Muscle of leg (tissue), 11 donors: ENCODE measurements around the gene DCAF8. TPM values are rescaled to one million over a fixed set of nuclear protein-coding genes. Genes with fewer than 3 reads are reported as not detected.

Experiments used
- DNase-seq: peaks from one replicate; pipeline ENCODE4 v3.0.0; 2013
- H3K27ac ChIP-seq: one replicate; pipeline ENCODE4 v1.5.1; 2013; ENCODE audit warnings: mild to moderate bottlenecking, low read length, control low read depth
- H3K27me3 ChIP-seq: one replicate; pipeline ENCODE4 v1.6.1; 2013; ENCODE audit warnings: low read length; ENCODE audit not compliant: control insufficient read depth, insufficient read depth
- H3K36me3 ChIP-seq: one replicate; pipeline ENCODE4 v1.6.1; 2013; ENCODE audit warnings: low read length; ENCODE audit not compliant: control insufficient read depth, insufficient read depth
- H3K4me1 ChIP-seq: one replicate; pipeline ENCODE4 v1.6.1; 2013; ENCODE audit warnings: low read length; ENCODE audit not compliant: control insufficient read depth, insufficient read depth
- H3K4me3 ChIP-seq: one replicate; pipeline ENCODE4 v1.5.1; 2013; ENCODE audit warnings: low read length, control low read depth
- H3K9me3 ChIP-seq: replicated peaks from 2 replicates; pipeline ENCODE4 v1.6.1; 2013; ENCODE audit warnings: low read depth, low read length; ENCODE audit not compliant: control insufficient read depth
- WGBS: methylation state at CpG from one replicate; pipeline ENCODE4 v1.1.5; 2013; ENCODE audit warnings: missing lambda C conversion rate; ENCODE audit not compliant: insufficient coverage; 5-methylcytosine and 5-hydroxymethylcytosine counted together
- polyA plus RNA-seq, 8 donors: library from polyadenylated mRNA; unstranded; fragments of 120-200 nt; gene quantifications; one replicate each; pipeline versions ENCODE4 v1.2.1 to v1.2.3, GENCODE V29; 2013; ENCODE audit warnings: inconsistent platforms in 1 of 8, low replicate concordance in 1 of 8; ENCODE audit not compliant: insufficient read length in 8 of 8, insufficient read depth in 1 of 8
- total RNA-seq: library from RNA; stranded (reverse); fragments of 120-200 nt; gene quantifications from one replicate; pipeline ENCODE4 v1.2.4, GENCODE V29; 2013

DCAF8 gene
- total and polyA plus RNA-seq, 9 donors, result 70.5 to 130 (median 97.0) TPM

GRCh38 chr1:160177667-160178066 is 84.7 kb downstream of the DCAF8 start:
- Histone ChIP-seq H3K4me3 (no peak overlapping the region), H3K4me1 (no peaks in the 10 kb centered on the region), H3K27me3 (no peaks in the 10 kb centered on the region), H3K27ac (peak overlapping the region; percentile 13), H3K9me3 (no peaks in the 10 kb centered on the region), H3K36me3 (no peaks in the 10 kb centered on the region)
- no CpG with 5 or more reads among the region's 1 CpG for WGBS
- DNase-seq, result no peak

- 100% methylated on average over 1 of the region's 2 CpGs for WGBS
- Histone ChIP-seq H3K4me3 (no peak overlapping the region), H3K36me3 (no peaks in the 10 kb centered on the region), H3K4me1 (no peaks in the 10 kb centered on the region), H3K27ac (peak overlapping the region; percentile 13), H3K9me3 (no peaks in the 10 kb centered on the region), H3K27me3 (no peaks in the 10 kb centered on the region)
- no peak for DNase-seq
These were observed 85.1 kb downstream of the DCAF8 start for GRCh38 chr1:160177231-160177630.

- no peak for DNase-seq
- Histone ChIP-seq H3K36me3 (no peaks in the 10 kb centered on the region), H3K4me1 (peaks cover 19% of the 10 kb centered on the region), H3K4me3 (no peak overlapping the region), H3K27me3 (no peaks in the 10 kb centered on the region), H3K27ac (no peak overlapping the region), H3K9me3 (no peaks in the 10 kb centered on the region)
- 40% methylated on average over 9 of the region's 9 CpGs for WGBS
These were observed 90.4 kb downstream of the DCAF8 start for GRCh38 chr1:160171980-160172379.

DNA sequence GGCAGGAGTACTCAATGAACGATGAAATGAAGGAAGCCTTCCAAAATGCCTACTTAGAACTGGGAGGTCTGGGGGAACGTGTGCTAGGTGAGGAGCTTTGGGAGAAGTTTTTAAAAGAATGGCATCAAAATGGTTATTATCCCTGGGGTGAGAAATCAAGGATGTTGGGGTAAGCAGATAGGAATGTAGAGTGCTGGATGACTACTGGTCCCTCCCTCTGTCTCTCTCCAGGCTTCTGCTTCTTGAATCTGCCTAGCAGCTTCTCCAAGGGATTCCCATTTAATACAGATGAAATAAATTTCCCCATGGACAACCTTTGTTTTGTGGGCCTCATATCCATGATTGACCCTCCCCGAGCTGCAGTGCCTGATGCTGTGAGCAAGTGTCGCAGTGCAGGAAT is 91.0 kb downstream of the DCAF8 start:
- H3K9me3 ChIP-seq, result no peaks in the 10 kb centered on the region
- DNase-seq, result no peak
- no peaks in the 10 kb centered on the region for H3K36me3 ChIP-seq
- no peaks in the 10 kb centered on the region for H3K27me3 ChIP-seq
- no peak overlapping the region for H3K27ac ChIP-seq
- 74% methylated on average over 4 of the region's 4 CpGs for WGBS
- H3K4me1 ChIP-seq, result peaks cover 20% of the 10 kb centered on the region
- H3K4me3 ChIP-seq, result no peak overlapping the region

DNA sequence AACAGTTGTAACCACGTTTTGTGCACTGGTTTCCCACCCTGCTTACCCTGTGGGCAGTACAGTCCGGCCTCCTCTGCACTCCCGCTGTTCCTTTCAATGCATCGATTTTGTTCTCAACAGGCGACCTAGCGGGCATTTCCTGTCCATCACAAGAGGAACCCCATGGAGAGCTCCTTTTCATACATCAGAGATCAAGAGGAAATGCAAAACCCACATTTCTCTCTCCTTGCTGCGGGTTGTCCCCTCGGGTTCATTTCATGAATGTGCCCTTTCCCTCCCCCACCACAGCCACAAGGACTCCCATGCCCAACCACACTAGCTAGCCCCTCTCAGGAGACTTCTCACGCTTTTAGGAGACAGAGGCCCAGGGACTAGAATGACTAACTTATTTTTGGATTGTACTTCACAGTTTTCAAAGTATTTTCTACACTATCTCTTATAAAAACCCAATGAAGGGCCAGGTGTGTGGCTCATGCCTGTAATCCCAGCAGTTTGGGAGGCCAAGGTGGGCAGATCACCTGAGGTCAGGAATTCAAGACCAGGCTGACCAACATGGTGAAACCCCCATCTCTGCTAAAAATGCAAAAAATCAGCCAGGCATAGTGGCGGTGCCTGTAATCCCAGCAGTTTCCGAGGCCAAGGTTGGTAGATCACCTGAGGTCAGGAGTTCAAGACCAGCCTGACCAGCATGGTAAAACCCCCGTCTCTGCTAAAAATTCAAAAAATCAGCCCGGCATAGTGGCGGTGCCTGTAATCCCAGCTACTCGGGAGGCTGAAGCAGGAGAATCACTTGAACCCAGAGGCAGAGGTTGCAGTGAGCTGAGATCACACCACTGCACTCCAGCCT is 92.6 kb downstream of the DCAF8 start:
- H3K27ac ChIP-seq, result no peak overlapping the region
- H3K27me3 ChIP-seq, result no peaks in the 10 kb centered on the region
- no peaks in the 10 kb centered on the region for H3K9me3 ChIP-seq
- 50% methylated on average over 12 of the region's 15 CpGs for WGBS
- H3K4me3 ChIP-seq, result no peak overlapping the region
- DNase-seq, result no peak
- no peaks in the 10 kb centered on the region for H3K36me3 ChIP-seq
- H3K4me1 ChIP-seq, result peaks cover 20% of the 10 kb centered on the region

DNA sequence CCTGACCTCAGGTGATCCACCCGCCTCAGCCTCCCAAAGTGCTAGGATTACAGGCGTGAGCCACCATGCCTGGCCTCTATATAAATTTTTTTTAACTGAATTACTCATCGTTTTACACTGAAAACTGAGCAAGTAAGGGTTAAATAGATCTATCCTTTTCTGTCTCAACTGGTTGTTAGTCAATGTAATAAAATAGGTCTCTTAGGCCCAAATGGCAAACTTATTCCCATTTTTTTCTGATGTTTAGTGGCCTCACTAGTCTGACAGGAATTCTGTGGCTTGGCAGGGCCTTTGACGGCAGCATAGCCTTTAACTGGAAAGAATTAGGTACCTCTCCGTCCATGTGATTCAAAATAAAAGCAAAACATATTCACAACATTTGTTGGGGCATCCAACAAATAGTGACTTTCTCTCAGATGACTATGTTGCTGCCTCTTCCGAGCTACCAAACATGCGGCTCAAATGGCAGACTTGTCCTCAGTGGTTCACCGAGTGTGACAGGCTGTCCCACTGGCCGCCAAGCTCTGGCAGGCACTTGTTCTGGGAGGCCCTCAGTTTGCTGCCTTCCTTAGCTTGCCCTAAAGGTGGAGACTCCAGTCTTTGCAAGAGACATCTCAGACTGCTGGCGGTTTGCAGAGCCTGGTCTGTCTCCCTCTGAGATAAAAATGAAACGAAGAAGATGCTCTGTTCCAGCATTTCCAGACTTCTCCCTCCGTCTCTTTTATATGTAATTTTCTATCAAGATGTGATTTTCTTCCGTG is 93.6 kb downstream of the DCAF8 start:
- 43% methylated on average over 7 of the region's 13 CpGs for WGBS
- Histone ChIP-seq H3K27ac (peak overlapping the region; percentile 40), H3K36me3 (no peaks in the 10 kb centered on the region), H3K27me3 (no peaks in the 10 kb centered on the region), H3K9me3 (no peaks in the 10 kb centered on the region), H3K4me3 (no peak overlapping the region), H3K4me1 (peaks cover 20% of the 10 kb centered on the region)
- DNase-seq, result peak; percentile 57

DNA sequence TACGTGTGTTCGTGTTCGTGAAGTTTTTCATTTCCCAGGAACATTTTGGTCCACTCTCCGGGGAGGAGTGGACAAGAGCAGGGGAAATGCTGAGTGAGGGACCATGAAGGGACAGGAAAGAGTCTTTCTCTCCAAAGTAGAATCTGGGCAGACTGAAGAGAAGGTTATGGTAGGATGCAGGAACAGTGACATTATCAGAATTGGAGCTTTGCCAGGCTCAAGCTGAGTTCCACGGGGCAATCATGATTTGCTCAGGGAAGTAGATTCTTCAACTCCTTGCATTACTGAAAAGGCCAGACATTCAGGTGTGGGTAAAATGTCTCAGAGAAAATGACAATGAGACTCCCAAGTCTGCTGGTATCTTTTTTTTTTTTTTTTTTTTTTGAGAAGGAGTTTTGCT is 94.3 kb downstream of the DCAF8 start:
- H3K4me1 ChIP-seq, result peaks cover 20% of the 10 kb centered on the region

DNA sequence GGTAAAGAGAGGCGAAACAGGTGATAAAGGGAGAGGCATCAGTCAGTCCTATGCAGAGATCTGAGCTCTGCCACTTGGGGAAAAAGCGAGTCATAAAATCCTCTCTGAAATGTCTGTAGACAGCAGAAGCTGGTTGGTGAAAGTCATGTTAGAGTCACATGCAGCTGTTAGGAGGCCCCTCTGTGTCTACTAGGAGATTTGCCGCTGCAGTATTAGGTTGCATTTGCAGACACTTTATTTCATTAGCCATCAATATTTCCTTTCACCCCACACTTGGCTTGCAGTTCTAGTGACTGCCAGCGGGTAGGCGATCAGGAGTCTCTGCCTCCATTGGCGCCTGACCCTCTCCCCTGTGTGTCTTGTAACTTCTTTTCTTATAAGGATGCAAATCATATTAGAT is 94.8 kb downstream of the DCAF8 start:
- H3K4me3 ChIP-seq, result no peak overlapping the region
- peaks cover 21% of the 10 kb centered on the region for H3K4me1 ChIP-seq
- H3K36me3 ChIP-seq, result no peaks in the 10 kb centered on the region
- no peak overlapping the region for H3K27ac ChIP-seq
- DNase-seq, result peak; percentile 51
- 67% methylated on average over 2 of the region's 6 CpGs for WGBS
- H3K9me3 ChIP-seq, result no peaks in the 10 kb centered on the region
- H3K27me3 ChIP-seq, result no peaks in the 10 kb centered on the region

More for the DNA sequence above, 94.3 kb downstream of the DCAF8 start:
- Histone ChIP-seq H3K27me3 (no peaks in the 10 kb centered on the region), H3K27ac (no peak overlapping the region), H3K36me3 (no peaks in the 10 kb centered on the region), H3K4me3 (no peak overlapping the region), H3K9me3 (no peaks in the 10 kb centered on the region)
- no peak for DNase-seq
- 63% methylated on average over 3 of the region's 5 CpGs for WGBS

DNA sequence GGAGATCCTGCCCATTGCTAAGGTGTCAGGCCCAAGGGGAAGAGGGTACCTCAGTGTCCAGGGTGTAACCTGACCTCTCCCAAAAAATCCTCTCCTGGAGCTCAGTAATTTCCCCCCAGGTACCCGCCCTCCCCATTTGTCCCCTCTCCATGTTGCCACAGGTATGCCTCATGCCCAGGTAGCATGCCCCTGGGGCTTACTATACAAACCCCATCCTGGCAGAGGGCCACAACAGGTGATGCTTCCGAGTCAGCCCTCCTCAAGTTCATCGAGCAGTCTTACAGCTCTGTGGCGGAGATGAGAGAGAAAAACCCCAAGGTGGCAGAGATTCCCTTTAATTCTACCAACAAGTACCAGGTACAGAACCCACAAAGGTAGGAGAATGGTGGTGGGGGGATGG is 95.3 kb downstream of the DCAF8 start:
- Histone ChIP-seq H3K27me3 (no peaks in the 10 kb centered on the region), H3K27ac (no peak overlapping the region), H3K4me3 (no peak overlapping the region), H3K4me1 (peaks cover 25% of the 10 kb centered on the region), H3K36me3 (no peaks in the 10 kb centered on the region), H3K9me3 (no peaks in the 10 kb centered on the region)
- WGBS, result 88% methylated on average over 1 of the region's 4 CpGs
- no peak for DNase-seq

DNA sequence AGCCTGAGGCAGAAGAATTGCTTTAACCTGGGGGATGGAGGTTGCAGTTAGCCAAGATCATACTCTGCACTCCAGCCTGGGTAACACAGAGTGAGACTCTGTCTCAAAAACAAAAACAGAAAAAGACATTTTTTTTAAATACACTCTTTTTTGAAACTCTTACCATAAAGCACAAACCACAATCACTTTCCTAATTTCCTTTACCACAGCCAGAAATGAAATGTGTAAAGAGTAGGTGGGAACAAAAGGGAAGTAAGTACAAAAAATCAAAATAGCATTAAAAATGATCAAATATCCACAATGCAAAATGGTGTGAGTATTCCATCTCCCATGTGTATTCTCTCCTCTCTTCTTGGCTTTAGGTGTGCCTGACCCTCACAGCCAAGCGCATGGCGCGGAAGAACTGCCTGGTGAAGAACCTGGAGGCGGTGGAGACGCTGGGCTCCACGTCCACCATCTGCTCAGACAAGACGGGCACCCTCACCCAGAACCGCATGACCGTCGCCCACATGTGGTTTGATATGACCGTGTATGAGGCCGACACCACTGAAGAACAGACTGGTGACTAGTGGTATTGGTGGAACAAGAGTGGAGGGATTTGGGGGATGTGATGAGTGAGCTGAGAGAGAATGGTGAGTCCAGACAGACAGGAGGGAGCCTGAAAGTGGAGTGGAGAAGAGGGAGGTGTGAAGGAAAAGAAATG is 96.0 kb downstream of the DCAF8 start:
- Histone ChIP-seq H3K9me3 (no peaks in the 10 kb centered on the region), H3K27ac (no peak overlapping the region), H3K4me3 (no peak overlapping the region), H3K4me1 (peaks cover 23% of the 10 kb centered on the region), H3K36me3 (no peaks in the 10 kb centered on the region), H3K27me3 (no peaks in the 10 kb centered on the region)
- 93% methylated on average over 9 of the region's 12 CpGs for WGBS
- no peak for DNase-seq
